Adrenal gland (tissue), 5 donors: ENCODE measurements around the gene MGAT5.

Experiments
- CTCF ChIP-seq, 6 experiments: fragments of 450-650 bp in 4 of 6; fragments of 200-600 bp in 2 of 6; sonication (generic) in 1 of 6; IDR thresholded peaks; 1 replicate in 5 of 6; 2 replicates in 1 of 6; pipeline versions ENCODE4 v1.5.1 to v1.8.0; 2016 to 2021; ENCODE audit warnings: antibody characterized with exemption in 6 of 6, mild to moderate bottlenecking in 2 of 6, moderate library complexity in 1 of 6
- POLR2A ChIP-seq, 2 donors: fragments of 450-650 bp; IDR thresholded peaks; one replicate each; pipeline ENCODE4 v1.6.1; 2017; ENCODE audit warnings: antibody characterized with exemption in 2 of 2, mild to moderate bottlenecking in 2 of 2, moderate library complexity in 1 of 2
- donor health status: DM: no; HTN: no; CAD: no.

GRCh38 chr2:134493797-134494196 lies 239.9 kb downstream of the MGAT5 start:
- TF ChIP-seq CTCF (IDR thresholded peaks at IDR 0.05) (no peak), POLR2A (IDR thresholded peaks at IDR 0.05) (no peak)
